Fibroblast of villous mesenchyme (primary cell): ENCODE results near the gene CDH24. TPM values are rescaled to one million over a fixed set of nuclear protein-coding genes. Genes with fewer than 3 reads are reported as not detected.
"Not testable (repeated sequence)": the region's sequence is repeated elsewhere in the genome, so short reads cannot be mapped to it uniquely, and the experiment has no call there.

Experiments used
- DNase-seq: peaks from one replicate; pipeline ENCODE4 v3.0.0-alpha.2; 2010; ENCODE audit warnings: low read depth
- H3K4me3 ChIP-seq: 2 replicates; pipeline ENCODE4 v1.5.1; 2011; ENCODE audit warnings: low read depth, mild to moderate bottlenecking, low read length
- CTCF ChIP-seq: IDR thresholded peaks from 2 replicates; pipeline ENCODE4 v1.5.1; 2012; ENCODE audit warnings: low read depth, mild to moderate bottlenecking, low read length; ENCODE audit not compliant: insufficient read depth
- total RNA-seq: library from RNA; depleted of rRNA; stranded (reverse); fragments of >200 nt; gene quantifications from 2 replicates; pipeline ENCODE4 v1.2.3, GENCODE V29; 2012

Gene CDH24
- total RNA-seq, 1 donor, result 10.8 TPM

- peak overlapping the region; percentile 67 for H3K4me3 ChIP-seq
- TF ChIP-seq CTCF, result no peak
- DNase-seq, result no peak
Measured at GRCh38 chr14:23009483-23009938, 47.8 kb downstream of the CDH24 start.

- peak; percentile 14 for DNase-seq
- TF ChIP-seq CTCF, result no peak
Measured at GRCh38 chr14:23008831-23009230, 48.5 kb downstream of the CDH24 start.

GRCh38 chr14:23006544-23007419 lies 50.5 kb downstream of the CDH24 start:
- DNase-seq, result peak; percentile 98
- no peak for TF ChIP-seq CTCF
- peak overlapping the region; percentile 74 for H3K4me3 ChIP-seq

More at GRCh38 chr14:23008831-23009230, 48.5 kb downstream of the CDH24 start:
- no peak overlapping the region for H3K4me3 ChIP-seq

GRCh38 chr14:23006188-23006534 lies 51.2 kb downstream of the CDH24 start:
- no peak for DNase-seq
- no peak for TF ChIP-seq CTCF
- peak overlapping the region; percentile 74 for H3K4me3 ChIP-seq

GRCh38 chr14:23005451-23006187 lies 51.7 kb downstream of the CDH24 start:
- H3K4me3 ChIP-seq, result no peak overlapping the region
- DNase-seq, result no peak
- no peak for TF ChIP-seq CTCF

- H3K4me3 ChIP-seq, result not testable (repeated sequence)
Measured at GRCh38 chr14:23004274-23004673, 53.0 kb downstream of the CDH24 start.

GRCh38 chr14:23002592-23002991 lies 54.7 kb downstream of the CDH24 start:
- no peak for TF ChIP-seq CTCF
- no peak for DNase-seq
- H3K4me3 ChIP-seq, result no peak overlapping the region

More at GRCh38 chr14:23004274-23004673, 53.0 kb downstream of the CDH24 start:
- DNase-seq, result not testable (repeated sequence)
